Kidney capillary endothelial cell (primary cell): ENCODE results near the gene BPHL.
"Not testable (repeated sequence)": the region's sequence is repeated elsewhere in the genome, so short reads cannot be mapped to it uniquely, and the experiment has no call there.

Experiments used
- DNase-seq: peaks from one replicate; pipeline ENCODE4 v3.0.0-alpha.2; 2018; ENCODE audit warnings: low spot score

The BPHL gene

GRCh38 chr6:3122823-3123182, 4.3 kb downstream of the BPHL start:
- DNase-seq: no peak

- no peak for DNase-seq
Measured at GRCh38 chr6:3124667-3125066, 6.2 kb downstream of the BPHL start.

GRCh38 chr6:3125815-3126214, 7.3 kb downstream of the BPHL start:
- no peak for DNase-seq

- no peak for DNase-seq
Measured at GRCh38 chr6:3128356-3129108, 10.0 kb downstream of the BPHL start.

- DNase-seq: no peak
Measured at GRCh38 chr6:3131695-3132094, 13.2 kb downstream of the BPHL start.

GRCh38 chr6:3133515-3133914, 15.0 kb downstream of the BPHL start:
- no peak for DNase-seq

- DNase-seq: no peak
Measured at GRCh38 chr6:3135668-3136291, 17.3 kb downstream of the BPHL start.

- no peak for DNase-seq
Measured at GRCh38 chr6:3136292-3137011, 17.9 kb downstream of the BPHL start.

- no peak for DNase-seq
Measured at GRCh38 chr6:3137057-3137777, 18.7 kb downstream of the BPHL start.

- DNase-seq: not testable (repeated sequence)
Measured at GRCh38 chr6:3137873-3138272, 19.4 kb downstream of the BPHL start.

- DNase-seq: no peak
Measured at GRCh38 chr6:3138341-3138740, 19.8 kb downstream of the BPHL start.

- no peak for DNase-seq
Measured at GRCh38 chr6:3139090-3139903, 20.8 kb downstream of the BPHL start.

GRCh38 chr6:3140201-3140600, 21.7 kb downstream of the BPHL start:
- no peak for DNase-seq

- no peak for DNase-seq
Measured at GRCh38 chr6:3142536-3142935, 24.0 kb downstream of the BPHL start.

- DNase-seq: no peak
Measured at GRCh38 chr6:3143158-3143557, 24.6 kb downstream of the BPHL start.

GRCh38 chr6:3144571-3144970, 26.1 kb downstream of the BPHL start:
- DNase-seq: no peak

- DNase-seq: no peak
Measured at GRCh38 chr6:3147914-3148757, 29.6 kb downstream of the BPHL start.

GRCh38 chr6:3151691-3152090, 33.2 kb downstream of the BPHL start:
- no peak for DNase-seq

- no peak for DNase-seq
Measured at GRCh38 chr6:3152689-3153088, 34.2 kb downstream of the BPHL start.

- not testable (repeated sequence) for DNase-seq
Measured at GRCh38 chr6:3155416-3155815, 36.9 kb downstream of the BPHL start.
